B cell (primary cell): Measurements from ENCODE around the gene LRRC8B. TPM values are rescaled to one million over a fixed set of nuclear protein-coding genes. Genes with fewer than 3 reads are reported as not detected.

ENCODE experiments used
- ATAC-seq: fragments of 200-7000 bp; cut with Tn5 transposase; one replicate; pipeline ENCODE4 v1.10.0; 2021; ENCODE audit warnings: low read depth, mild to moderate bottlenecking, moderate number of reproducible peaks, moderate library complexity
- CTCF ChIA-PET: fragments of 350-600 bp; sonication (Branson Sonifier 250); formaldehyde crosslinking; loops from one replicate; lab custom pipeline; 2021; ENCODE audit warnings: antibody characterized with exemption, inconsistent platforms; lab: Charles Lee
- POLR2A ChIA-PET: fragments of 350-600 bp; sonication (Branson Sonifier 250); formaldehyde crosslinking; loops from one replicate; lab custom pipeline; 2021; ENCODE audit warnings: antibody characterized with exemption; lab: Charles Lee
- DNase-seq: peaks from one replicate; pipeline ENCODE4 v3.0.0; 2013
- H2AFZ ChIP-seq: 2 replicates; pipeline ENCODE4 v1.6.1; 2012; ENCODE audit warnings: mild to moderate bottlenecking, low read depth, low read length; ENCODE audit not compliant: insufficient read depth, poor library complexity, severe bottlenecking
- H3K27ac ChIP-seq, 2 donors: 1 replicate in 1 of 2; 2 replicates in 1 of 2; pipeline ENCODE4 v1.5.1; 2012 to 2013; ENCODE audit warnings: low read length in 2 of 2, mild to moderate bottlenecking in 2 of 2, moderate library complexity in 1 of 2
- H3K27me3 ChIP-seq, 4 experiments: fragments of 200-600 bp in 1 of 4; sonication (generic) in 1 of 4; replicated peaks in 1 of 4; 1 replicate in 2 of 4; 2 replicates in 2 of 4; pipeline versions ENCODE4 v1.6.1 to v1.7.0; 2013 to 2016; ENCODE audit warnings: low read length in 3 of 4, mild to moderate bottlenecking in 2 of 4, mixed read lengths in 1 of 4, moderate library complexity in 1 of 4; ENCODE audit not compliant: insufficient read depth in 4 of 4, control insufficient read depth in 3 of 4; ENCODE audit errors: control extremely low read depth in 1 of 4
- H3K36me3 ChIP-seq, 2 experiments: replicated peaks in 1 of 2; 1 replicate in 1 of 2; 2 replicates in 1 of 2; pipeline versions ENCODE4 v1.6.1 to v1.7.1; 2013; ENCODE audit warnings: low read length in 1 of 2; ENCODE audit not compliant: insufficient read depth in 2 of 2, control insufficient read depth in 1 of 2; ENCODE audit errors: control extremely low read depth in 1 of 2, extremely low read depth in 1 of 2
- H3K4me1 ChIP-seq, 2 donors: fragments of 200-600 bp in 1 of 2; sonication (generic) in 1 of 2; 1 replicate in 1 of 2; 2 replicates in 1 of 2; pipeline versions ENCODE4 v1.5.1 to v1.6.1; 2013 to 2017; ENCODE audit warnings: low read length in 2 of 2; ENCODE audit not compliant: control insufficient read depth in 2 of 2, insufficient read depth in 2 of 2
- H3K4me2 ChIP-seq: replicated peaks from 2 replicates; pipeline ENCODE3; 2012; ENCODE audit warnings: mild to moderate bottlenecking, low read depth, low read length; ENCODE audit not compliant: poor library complexity, severe bottlenecking
- H3K4me3 ChIP-seq, 5 experiments: fragments of 200-600 bp in 1 of 5; sonication (generic) in 1 of 5; 1 replicate in 3 of 5; 2 replicates in 2 of 5; pipeline versions ENCODE4 v1.5.1 to v1.7.0; 2011 to 2016; ENCODE audit warnings: low read length in 4 of 5, mild to moderate bottlenecking in 4 of 5, low read depth in 2 of 5, control low read depth in 1 of 5, moderate library complexity in 1 of 5; ENCODE audit not compliant: insufficient read depth in 1 of 5; ENCODE audit errors: control extremely low read depth in 1 of 5, extremely low read depth in 1 of 5
- H3K79me2 ChIP-seq: fragments of 200-600 bp; sonication (generic); one replicate; pipeline ENCODE4 v1.6.0; 2016; ENCODE audit warnings: low read length; ENCODE audit not compliant: control insufficient read depth, insufficient read depth
- H3K9ac ChIP-seq: fragments of 200-600 bp; sonication (generic); 2 replicates; pipeline ENCODE4 v1.6.1; 2017; ENCODE audit warnings: mild to moderate bottlenecking, low read length, moderate library complexity
- H3K9me3 ChIP-seq, 3 donors: one replicate each; pipeline versions ENCODE4 v1.6.1 to v1.7.1; 2013; ENCODE audit warnings: low read length in 2 of 3; ENCODE audit not compliant: control insufficient read depth in 2 of 3, insufficient read depth in 1 of 3; ENCODE audit errors: control extremely low read depth in 1 of 3
- H4K20me1 ChIP-seq: 2 replicates; pipeline ENCODE4 v1.6.0; 2012; ENCODE audit warnings: mild to moderate bottlenecking, low read length; ENCODE audit not compliant: insufficient read depth, control insufficient read depth, poor library complexity, severe bottlenecking
- H3K27ac Mint-ChIP-seq: one replicate; pipeline ENCODE4 v1.8.0; 2021; ENCODE audit warnings: mixed read lengths
- H3K27me3 Mint-ChIP-seq: one replicate; pipeline ENCODE4 v1.8.0; 2021; ENCODE audit warnings: mixed read lengths
- H3K4me1 Mint-ChIP-seq: one replicate; pipeline ENCODE4 v1.8.0; 2021; ENCODE audit warnings: mixed read lengths
- H3K4me3 Mint-ChIP-seq: one replicate; pipeline ENCODE4 v1.8.0; 2021; ENCODE audit warnings: mixed read lengths
- H3K9me3 Mint-ChIP-seq: one replicate; pipeline ENCODE4 v1.8.0; 2022; ENCODE audit warnings: mixed read lengths; ENCODE audit not compliant: insufficient read depth
- CTCF ChIP-seq: fragments of 200-600 bp; IDR thresholded peaks from one replicate; pipeline ENCODE4 v1.8.0; 2022; ENCODE audit warnings: antibody characterized with exemption, mild to moderate bottlenecking
- EZH2 ChIP-seq: IDR thresholded peaks from 2 replicates; pipeline ENCODE4 v1.6.1; 2012; ENCODE audit warnings: borderline replicate concordance, low read depth, mild to moderate bottlenecking, moderate library complexity, low read length; ENCODE audit not compliant: insufficient read depth, poor library complexity, severe bottlenecking
- WGBS: methylation state at CpG from one replicate; pipeline ENCODE4 v1.1.5; 2013; ENCODE audit warnings: missing lambda C conversion rate; ENCODE audit not compliant: insufficient coverage; 5-methylcytosine and 5-hydroxymethylcytosine counted together
- intact Hi-C: fragments of 100-400 bp; cut with micrococcal nuclease; formaldehyde crosslinking; loops from one replicate; pipeline ENCODE4 v1.10.0; 2022
- polyA plus RNA-seq: library from polyadenylated mRNA; depleted of rRNA; stranded (reverse); fragments of >200 nt; gene quantifications from 2 replicates; pipeline ENCODE4 v1.2.3, GENCODE V29; 2012
- total RNA-seq, 2 donors: library from RNA; stranded (reverse); fragments of 120-200 nt in 1 of 2; gene quantifications; 1 replicate in 1 of 2; 2 replicates in 1 of 2; pipeline versions ENCODE4 v1.2.3 to v1.2.4, GENCODE V29; 2013 to 2022

LRRC8B gene
- total and polyA plus RNA-seq, 2 donors (not counting 1 experiment from before 2014, with no cell fraction given), result 2.2 to 9.9 TPM

GRCh38 chr1:89588480-89588879, 63.9 kb downstream of the LRRC8B start:
- H3K27me3 Mint-ChIP-seq, result no peaks in the 10 kb centered on the region
- H3K9ac ChIP-seq, result no peak overlapping the region
- peaks cover 3% of the 10 kb centered on the region for H3K4me1 Mint-ChIP-seq
- no peak overlapping the region for H2AFZ ChIP-seq
- CTCF ChIA-PET, result interaction anchor here (1.4 kb wide), 1 partner anchor 175 kb away, joined by 6 read pairs; no protein-coding TSS in a partner anchor
- ATAC-seq (no peak), DNase-seq (no peak)
- POLR2A ChIA-PET, result no interaction called here
- TF ChIP-seq EZH2, result no peak
- TF ChIP-seq CTCF, result no peak
- H3K27me3 ChIP-seq, result no peaks in the 10 kb centered on the region
- peaks cover 5 to 17% of the 10 kb centered on the region in 2 experiments for H3K36me3 ChIP-seq
- no peak overlapping the region for H3K4me3 Mint-ChIP-seq
- H3K79me2 ChIP-seq, result no peaks in the 10 kb centered on the region
- H3K4me1 ChIP-seq, result no peaks in the 10 kb centered on the region
- H3K27ac Mint-ChIP-seq, result no peak overlapping the region
- no peak overlapping the region for H3K4me2 ChIP-seq
- no peaks in the 10 kb centered on the region for H4K20me1 ChIP-seq
- intact Hi-C loops, result no loop called here
- no peaks in the 10 kb centered on the region for H3K9me3 Mint-ChIP-seq
- H3K27ac ChIP-seq, result no peak overlapping the region
- no peaks in the 10 kb centered on the region for H3K9me3 ChIP-seq
- no CpG with 5 or more reads among the region's 1 CpG for WGBS
- H3K4me3 ChIP-seq, result no peak overlapping the region

- Histone ChIP-seq H3K27me3 (no peaks in the 10 kb centered on the region), H3K4me1 (no peaks in the 10 kb centered on the region), H3K9me3 (no peaks in the 10 kb centered on the region), H3K36me3 (peaks cover 5 to 7% of the 10 kb centered on the region in 2 experiments), H2AFZ (no peak overlapping the region), H3K79me2 (no peaks in the 10 kb centered on the region), H4K20me1 (no peaks in the 10 kb centered on the region), H3K4me3 (no peak overlapping the region), H3K27ac (no peak overlapping the region), H3K9ac (no peak overlapping the region), H3K4me2 (no peak overlapping the region)
- TF ChIP-seq CTCF (no peak), EZH2 (no peak)
- DNase-seq, result no peak
- POLR2A ChIA-PET, result no interaction called here
- intact Hi-C loops, result no loop called here
- whole genome bisulfite sequencing, result no CpG with 5 or more reads among the region's 1 CpG
- no peak for ATAC-seq
- CTCF ChIA-PET, result interaction anchor here (0.6 to 2.2 kb wide), 6 partner anchors 9 to 173 kb away, joined by 3 to 5 read pairs (median 3); no protein-coding TSS in a partner anchor
- Mint-ChIP-seq H3K4me1 (peaks cover 5% of the 10 kb centered on the region), H3K9me3 (no peaks in the 10 kb centered on the region), H3K4me3 (no peak overlapping the region), H3K27ac (no peak overlapping the region), H3K27me3 (no peaks in the 10 kb centered on the region)
Observed at GRCh38 chr1:89589515-89589914, 64.9 kb downstream of the LRRC8B start.
